Keratinocyte (primary cell): ENCODE measurements around the gene BPGM. TPM values are rescaled to one million over a fixed set of nuclear protein-coding genes. Genes with fewer than 3 reads are reported as not detected.
A peak's percentile ranks its signal among the peaks of the same experiment; 100 is the strongest.

ENCODE experiments used
- DNase-seq: peaks from one replicate; pipeline ENCODE4 v3.0.0-alpha.2; 2011; ENCODE audit warnings: low read depth, missing footprints, low spot score
- FAIRE-seq: peaks from 2 replicates; lab custom pipeline; 2011; peaks lifted over from hg19 to GRCh38; lab: Jason Lieb, UNC
- H2AFZ ChIP-seq: 2 replicates; pipeline ENCODE4 v1.6.0; 2012; ENCODE audit warnings: low read length, control low read depth, inconsistent platforms; ENCODE audit not compliant: control insufficient read depth
- H3K27ac ChIP-seq: 2 replicates; pipeline ENCODE4 v1.5.1; 2011; ENCODE audit warnings: low read length; ENCODE audit not compliant: control insufficient read depth, insufficient read depth
- H3K27me3 ChIP-seq: 3 replicates; pipeline ENCODE4 v1.6.0; 2011; ENCODE audit warnings: low read length; ENCODE audit not compliant: control insufficient read depth, insufficient read depth; ENCODE audit errors: extremely low read depth
- H3K36me3 ChIP-seq, 2 experiments: 2 replicates in 1 of 2; 3 replicates in 1 of 2; pipeline ENCODE4 v1.5.1; 2011; ENCODE audit warnings: low read length in 2 of 2, mild to moderate bottlenecking in 1 of 2; ENCODE audit not compliant: control insufficient read depth in 2 of 2, insufficient read depth in 2 of 2; ENCODE audit errors: extremely low read depth in 1 of 2
- H3K4me1 ChIP-seq: 3 replicates; pipeline ENCODE4 v1.5.1; 2011; ENCODE audit warnings: low read length; ENCODE audit not compliant: control insufficient read depth, insufficient read depth; ENCODE audit errors: extremely low read depth
- H3K4me2 ChIP-seq: 3 replicates; pipeline ENCODE4 v1.6.0; 2011; ENCODE audit warnings: low read depth, low read length; ENCODE audit not compliant: control insufficient read depth, insufficient read depth; ENCODE audit errors: extremely low read depth
- H3K4me3 ChIP-seq, 3 experiments: fragments of 200-600 bp in 1 of 3; sonication (generic) in 1 of 3; 2 replicates in 2 of 3; 3 replicates in 1 of 3; pipeline ENCODE4 v1.5.1; 2011 to 2016; ENCODE audit warnings: low read length in 3 of 3, mild to moderate bottlenecking in 3 of 3, control low read depth in 2 of 3, inconsistent platforms in 1 of 3, low read depth in 1 of 3, mixed read lengths in 1 of 3, mixed run types in 1 of 3, moderate library complexity in 1 of 3; ENCODE audit not compliant: control insufficient read depth in 2 of 3, insufficient read depth in 2 of 3; ENCODE audit errors: extremely low read depth in 1 of 3
- H3K79me2 ChIP-seq: 2 replicates; pipeline ENCODE4 v1.6.0; 2012; ENCODE audit warnings: low read length; ENCODE audit not compliant: control insufficient read depth, insufficient read depth
- H3K9ac ChIP-seq: 3 replicates; pipeline ENCODE4 v1.6.0; 2011; ENCODE audit warnings: low read length; ENCODE audit not compliant: control insufficient read depth, insufficient read depth; ENCODE audit errors: extremely low read depth
- H3K9me1 ChIP-seq: 3 replicates; pipeline ENCODE4 v1.6.0; 2011; ENCODE audit warnings: low read length; ENCODE audit not compliant: control insufficient read depth, insufficient read depth; ENCODE audit errors: extremely low read depth
- H3K9me3 ChIP-seq: 2 replicates; pipeline ENCODE4 v1.5.1; 2012; ENCODE audit warnings: low read depth, low read length; ENCODE audit not compliant: control insufficient read depth
- H4K20me1 ChIP-seq: 3 replicates; pipeline ENCODE4 v1.6.0; 2011; ENCODE audit warnings: low read length; ENCODE audit not compliant: control insufficient read depth, insufficient read depth; ENCODE audit errors: extremely low read depth
- EZH2 ChIP-seq: IDR thresholded peaks from one replicate; pipeline ENCODE4 v1.6.1; 2012; ENCODE audit warnings: inconsistent platforms, mild to moderate bottlenecking, low read length, moderate library complexity
- dilution Hi-C: fragments of 300-500 bp; cut with MboI; formaldehyde crosslinking; loops from one replicate; pipeline ENCODE4 v1.7.0; 2020; ENCODE audit warnings: low sequenced_read_pairs; ENCODE audit not compliant: extremely low pct_ligation_motif_present
- polyA plus RNA-seq, 5 experiments: library from polyadenylated mRNA; depleted of rRNA in 3 of 5; stranded (reverse) in 3 of 5; stranded (forward) in 1 of 5; unstranded in 1 of 5; fragments of >200 nt; gene quantifications; 1 replicate in 1 of 5; 2 replicates in 3 of 5; 3 replicates in 1 of 5; pipeline versions ENCODE4 v1.2.1 to v1.2.3, GENCODE V29; 2011 to 2012; ENCODE audit warnings: missing spikeins in 2 of 5, low read depth in 1 of 5, low replicate concordance in 1 of 5
- TF ChIP-seq, protein P1 (sequence below), 3 experiments: IDR thresholded peaks in 1 of 3; conservative IDR thresholded peaks in 1 of 3; optimal IDR thresholded peaks in 1 of 3; 2 replicates in 2 of 3; 3 replicates in 1 of 3; pipeline versions ENCODE3 to v1.5.1; 2011; ENCODE audit warnings: low read length in 3 of 3, mild to moderate bottlenecking in 3 of 3, moderate library complexity in 2 of 3, control low read depth in 1 of 3, inconsistent platforms in 1 of 3; ENCODE audit not compliant: insufficient read depth in 2 of 3; ENCODE audit errors: extremely low read depth in 1 of 3

BPGM gene
- polyA plus RNA-seq, 1 donor (not counting 4 experiments of a cell fraction or from before 2014, with no cell fraction given) = 31.2 TPM

DNA sequence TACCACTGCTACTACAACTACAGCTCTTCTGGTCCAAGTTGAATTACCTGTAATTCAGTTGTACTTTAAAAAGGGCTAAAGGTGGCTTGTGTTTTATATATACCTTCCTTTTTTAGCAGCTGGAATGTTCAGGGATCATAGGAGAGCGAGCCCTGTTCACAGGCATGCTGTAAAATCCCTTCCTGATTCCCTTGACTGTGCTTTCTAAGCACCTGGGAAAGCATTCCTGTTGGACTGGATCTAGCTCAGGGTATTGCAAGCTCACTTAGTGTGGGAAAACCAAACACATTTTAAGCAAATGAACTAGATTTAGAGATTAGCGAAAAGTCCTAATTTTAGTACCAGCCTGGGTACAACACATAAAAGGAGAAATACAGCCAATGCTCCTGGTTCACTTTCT is 31.5 kb downstream of the BPGM start:
- Histone ChIP-seq H3K4me2 (no peak overlapping the region), H3K27me3 (no peaks in the 10 kb centered on the region), H3K9me3 (no peaks in the 10 kb centered on the region), H3K9ac (no peak overlapping the region), H3K9me1 (no peaks in the 10 kb centered on the region), H3K4me3 (no peak overlapping the region), H3K27ac (no peak overlapping the region), H2AFZ (no peak overlapping the region), H3K4me1 (no peaks in the 10 kb centered on the region), H3K79me2 (peaks cover 3% of the 10 kb centered on the region), H3K36me3 (peaks cover 0 to 2% of the 10 kb centered on the region in 2 experiments), H4K20me1 (no peaks in the 10 kb centered on the region)
- dilution Hi-C loops = no loop called here
- FAIRE-seq = peak; percentile 71
- TF ChIP-seq, protein P1, sequence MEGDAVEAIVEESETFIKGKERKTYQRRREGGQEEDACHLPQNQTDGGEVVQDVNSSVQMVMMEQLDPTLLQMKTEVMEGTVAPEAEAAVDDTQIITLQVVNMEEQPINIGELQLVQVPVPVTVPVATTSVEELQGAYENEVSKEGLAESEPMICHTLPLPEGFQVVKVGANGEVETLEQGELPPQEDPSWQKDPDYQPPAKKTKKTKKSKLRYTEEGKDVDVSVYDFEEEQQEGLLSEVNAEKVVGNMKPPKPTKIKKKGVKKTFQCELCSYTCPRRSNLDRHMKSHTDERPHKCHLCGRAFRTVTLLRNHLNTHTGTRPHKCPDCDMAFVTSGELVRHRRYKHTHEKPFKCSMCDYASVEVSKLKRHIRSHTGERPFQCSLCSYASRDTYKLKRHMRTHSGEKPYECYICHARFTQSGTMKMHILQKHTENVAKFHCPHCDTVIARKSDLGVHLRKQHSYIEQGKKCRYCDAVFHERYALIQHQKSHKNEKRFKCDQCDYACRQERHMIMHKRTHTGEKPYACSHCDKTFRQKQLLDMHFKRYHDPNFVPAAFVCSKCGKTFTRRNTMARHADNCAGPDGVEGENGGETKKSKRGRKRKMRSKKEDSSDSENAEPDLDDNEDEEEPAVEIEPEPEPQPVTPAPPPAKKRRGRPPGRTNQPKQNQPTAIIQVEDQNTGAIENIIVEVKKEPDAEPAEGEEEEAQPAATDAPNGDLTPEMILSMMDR (optimal IDR thresholded peaks at IDR 0.05 in 1 of 3, IDR thresholded peaks at IDR 0.05 in 1 of 3, conservative IDR thresholded peaks at IDR 0.05 in 1 of 3; ENCODE audit: extremely low read depth in 1 of 3, insufficient read depth in 2 of 3, low read length in 3 of 3) = no peak
- TF ChIP-seq EZH2 = no peak
- DNase-seq = no peak

DNA sequence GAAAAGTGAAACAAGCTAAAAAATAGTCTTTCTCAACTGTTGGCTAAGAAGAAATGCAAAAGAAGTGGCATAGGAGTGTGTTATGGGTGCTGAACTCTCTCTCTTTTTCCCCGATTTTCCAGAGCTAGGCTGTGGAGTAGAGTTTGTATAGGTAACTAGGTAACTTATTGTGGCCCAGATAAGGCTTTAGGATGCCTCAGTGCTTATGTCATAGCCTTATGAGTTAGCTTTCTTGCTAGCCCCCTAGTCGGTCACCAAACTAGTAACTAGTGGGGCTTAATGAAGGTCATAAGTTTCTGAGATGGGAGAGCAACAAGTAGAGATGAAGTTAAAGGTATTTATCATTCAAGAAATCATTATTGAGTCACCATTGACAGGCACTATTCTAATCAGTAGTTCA is 32.4 kb downstream of the BPGM start:
- no peak overlapping the region for H3K4me2 ChIP-seq
- H4K20me1 ChIP-seq = no peaks in the 10 kb centered on the region
- no peak overlapping the region for H3K9ac ChIP-seq
- peaks cover 0 to 2% of the 10 kb centered on the region in 2 experiments for H3K36me3 ChIP-seq
- no peak overlapping the region for H2AFZ ChIP-seq
- H3K27ac ChIP-seq = no peak overlapping the region
- dilution Hi-C loops = no loop called here
- no peaks in the 10 kb centered on the region for H3K9me1 ChIP-seq
- no peak overlapping the region for H3K4me3 ChIP-seq
- FAIRE-seq = no peak
- H3K27me3 ChIP-seq = no peaks in the 10 kb centered on the region
- no peak for DNase-seq
- H3K9me3 ChIP-seq = no peaks in the 10 kb centered on the region
- no peaks in the 10 kb centered on the region for H3K4me1 ChIP-seq
- H3K79me2 ChIP-seq = no peaks in the 10 kb centered on the region
- TF ChIP-seq EZH2 = no peak
- TF ChIP-seq, protein P1 (optimal IDR thresholded peaks at IDR 0.05 in 1 of 3, IDR thresholded peaks at IDR 0.05 in 1 of 3, conservative IDR thresholded peaks at IDR 0.05 in 1 of 3; ENCODE audit: extremely low read depth in 1 of 3, insufficient read depth in 2 of 3, low read length in 3 of 3) = no peak
